ENCODE results near the gene ELMO1.

The ELMO1 gene

DNA sequence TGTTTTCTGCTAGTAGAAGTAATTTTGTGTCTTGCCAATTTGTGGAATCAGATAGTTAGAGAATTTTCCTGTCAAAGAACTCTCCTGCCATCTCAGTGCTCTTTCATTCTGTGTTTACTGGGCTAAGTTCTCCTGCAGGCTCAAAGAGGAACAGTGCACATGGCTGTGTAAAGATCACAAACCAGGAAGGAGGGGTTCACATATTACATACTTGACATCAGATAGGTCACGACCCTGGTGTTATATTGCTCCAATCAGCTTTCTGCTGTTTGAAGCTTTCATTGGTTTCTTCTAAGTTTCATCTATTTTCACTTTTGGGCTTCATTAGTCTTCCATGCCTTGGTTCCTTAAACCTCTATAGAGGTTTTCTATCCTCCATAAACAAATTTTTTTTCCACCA, 13.5 kb upstream of the ELMO1 start:
- DNase-seq: no peak

DNA sequence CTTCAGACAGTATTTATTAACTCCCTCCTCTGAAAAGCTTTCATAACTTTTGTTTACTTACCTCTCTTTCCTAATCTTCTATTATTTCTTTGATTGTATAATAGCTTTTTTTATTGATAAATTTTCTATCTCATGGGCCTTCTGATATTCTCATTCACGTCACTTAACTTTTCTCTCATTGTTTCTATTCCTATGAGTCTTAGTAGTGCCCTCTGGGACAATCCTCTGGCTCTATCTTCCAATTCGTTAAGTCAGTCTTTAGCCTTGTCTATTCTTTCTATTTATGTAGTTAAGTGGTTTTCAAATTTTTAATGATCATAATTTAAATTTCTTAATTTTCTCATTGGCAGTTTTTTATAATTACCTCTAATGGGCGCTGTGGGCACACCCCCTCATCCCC, 6.4 kb upstream of the ELMO1 start:
- DNase-seq: no peak

DNA sequence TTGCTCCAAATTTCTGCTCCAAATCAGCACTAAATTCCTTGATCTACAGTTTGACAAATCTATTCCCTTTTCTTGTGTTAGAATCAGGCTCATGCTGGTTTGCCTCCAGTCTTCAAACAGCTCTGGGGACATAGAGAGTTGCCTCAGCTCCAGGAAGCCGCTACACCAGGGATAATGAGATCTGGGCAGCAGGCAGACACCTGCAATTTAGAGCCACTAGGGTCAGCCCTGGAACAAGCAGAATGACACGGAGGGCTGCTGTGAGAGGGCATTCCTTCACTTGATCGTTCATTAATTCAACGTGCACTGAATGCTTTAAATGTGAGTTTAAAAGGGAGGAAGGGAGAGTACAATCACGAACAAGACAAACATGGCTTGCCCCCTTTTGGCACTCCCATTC, 3.7 kb upstream of the ELMO1 start:
- no peak for DNase-seq

DNA sequence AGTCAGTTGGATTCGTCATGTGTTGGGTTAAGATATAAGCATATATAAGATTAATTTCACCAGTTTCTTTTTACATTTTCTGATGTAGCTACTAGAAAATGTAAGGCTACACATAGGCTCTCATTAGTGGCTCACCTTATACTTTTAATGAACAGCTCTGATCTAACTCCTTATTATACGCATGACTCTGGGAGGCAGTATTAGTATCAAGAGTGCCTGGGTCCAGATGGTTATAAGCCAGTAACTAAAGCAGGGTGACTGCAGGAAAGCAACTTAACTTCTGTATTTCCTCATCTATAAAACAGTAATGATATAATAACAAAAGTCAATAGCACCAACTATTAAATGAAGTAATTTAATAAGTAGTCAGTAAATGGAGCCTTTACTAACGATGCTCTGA, 1.4 kb upstream of the ELMO1 start:
- DNase-seq: no peak

DNA sequence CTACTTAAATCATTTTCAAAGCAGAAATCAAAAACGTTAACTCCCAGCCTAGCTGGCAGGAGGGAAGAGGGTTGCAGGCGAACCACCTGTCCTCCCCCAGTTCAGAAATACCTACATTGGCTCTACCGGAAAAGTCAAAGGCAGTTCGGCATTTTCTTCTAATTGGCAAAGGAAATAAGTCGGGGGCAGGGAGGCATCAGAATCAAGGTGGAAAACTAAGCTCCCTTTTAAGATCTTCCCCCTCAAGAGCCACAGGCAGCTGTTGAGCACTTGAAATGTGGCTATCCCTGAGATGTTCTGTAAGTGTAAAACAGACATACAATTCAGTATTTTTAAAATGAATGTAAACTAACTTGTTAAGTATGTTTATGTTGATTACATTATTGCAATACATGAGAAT, 957 bp upstream of the ELMO1 start:
- DNase-seq: no peak

DNA sequence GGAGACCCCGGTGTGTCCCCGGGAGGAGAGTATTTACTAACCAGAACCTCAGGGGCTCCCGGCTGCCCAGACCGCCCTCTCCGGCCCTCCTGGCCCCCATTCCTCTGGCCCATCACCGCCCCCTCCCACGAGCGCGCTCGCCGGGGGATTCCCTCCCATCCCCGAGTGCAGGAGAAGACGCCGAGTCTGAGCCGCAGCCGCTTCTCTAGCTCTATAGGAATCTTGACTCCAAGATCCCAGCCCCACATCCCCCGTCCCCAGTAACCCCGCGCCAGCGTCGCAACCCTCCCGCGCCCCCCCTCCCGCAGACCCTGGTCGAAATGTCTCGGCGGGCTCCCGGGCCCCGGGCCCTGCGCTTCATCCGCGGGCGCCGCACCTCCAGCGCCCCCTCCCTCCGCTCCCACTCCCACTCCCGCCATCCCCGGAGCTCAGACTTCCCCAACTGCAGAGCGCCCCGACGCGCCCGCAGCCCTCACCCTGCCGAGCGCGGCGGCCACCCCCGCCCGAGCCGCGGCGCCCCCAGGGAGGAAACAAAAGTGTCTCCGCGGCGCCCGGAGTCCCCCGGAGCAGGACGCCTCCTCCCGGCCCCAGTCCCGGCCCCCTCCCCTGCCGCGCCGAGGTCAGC, 541 bp downstream of the ELMO1 start:
- DNase-seq: no peak

DNA sequence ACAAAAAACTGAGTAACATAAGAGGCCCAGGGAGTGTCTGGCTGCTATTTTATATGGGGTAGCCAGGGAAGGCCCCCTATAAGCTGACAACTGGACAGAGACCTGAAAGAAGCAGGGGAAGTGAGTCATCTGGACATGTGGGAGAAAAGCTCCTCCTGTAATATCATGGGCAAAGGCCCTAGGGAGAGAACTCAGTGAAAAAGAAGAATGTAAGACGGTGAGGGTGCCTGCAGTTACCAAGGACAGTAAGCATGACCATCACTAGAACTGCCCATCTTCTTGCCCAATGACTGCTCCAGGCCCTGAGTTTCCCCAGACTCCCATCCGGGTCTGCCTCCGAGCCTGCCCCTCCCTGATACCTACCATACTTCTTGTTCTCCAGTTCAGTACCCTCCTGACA, 2.3 kb downstream of the ELMO1 start:
- DNase-seq: no peak

DNA sequence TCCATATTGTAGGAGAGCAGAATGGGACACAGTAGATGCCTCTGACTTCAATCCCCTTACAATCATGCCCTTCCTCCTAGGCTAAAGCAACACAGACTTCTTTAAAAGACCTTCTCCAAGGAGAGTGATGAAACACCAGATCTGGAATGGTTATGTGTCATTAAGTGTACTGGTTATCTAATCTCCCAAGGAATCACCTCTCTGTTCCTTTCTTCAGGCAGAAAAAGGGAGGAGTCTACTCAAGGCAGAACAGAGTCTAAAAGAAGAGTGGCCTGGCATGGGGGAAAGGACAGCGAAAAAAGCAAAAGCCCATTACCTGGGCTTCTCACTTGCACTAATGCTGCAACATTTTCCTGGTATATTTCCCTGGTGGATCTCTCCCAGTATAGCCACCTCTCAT, 2.9 kb downstream of the ELMO1 start:
- DNase-seq: no peak

DNA sequence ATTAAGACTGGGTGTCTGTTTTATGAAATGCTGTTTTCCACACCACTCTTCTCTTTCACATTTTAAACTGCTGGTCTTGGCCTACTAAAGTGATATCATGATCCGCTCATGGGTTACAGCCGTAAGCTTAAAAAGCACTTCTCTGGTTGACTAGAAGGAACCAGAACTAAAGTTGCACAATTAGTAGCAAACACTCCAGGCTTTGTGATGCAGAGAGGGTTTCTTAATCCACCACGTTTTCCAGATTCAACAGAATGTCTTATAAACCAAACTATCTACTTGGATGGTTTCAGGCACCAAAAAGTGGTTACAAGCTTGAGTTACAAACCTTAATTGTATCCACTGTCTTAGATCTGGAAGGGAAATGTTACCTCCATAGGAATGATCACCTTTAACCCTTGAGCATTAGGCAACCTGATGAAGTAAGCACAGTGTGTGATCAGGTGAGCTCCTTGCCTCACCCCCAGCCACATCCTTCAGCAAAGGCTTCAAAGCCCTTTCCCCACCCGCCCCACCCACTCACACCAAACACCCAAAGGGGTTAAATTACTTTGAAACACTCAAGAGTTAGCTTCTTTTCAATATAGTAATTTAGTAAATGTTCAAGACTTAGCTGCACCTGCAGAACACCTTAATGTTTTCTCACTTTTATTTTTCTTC, 3.5 kb downstream of the ELMO1 start:
- DNase-seq: no peak

DNA sequence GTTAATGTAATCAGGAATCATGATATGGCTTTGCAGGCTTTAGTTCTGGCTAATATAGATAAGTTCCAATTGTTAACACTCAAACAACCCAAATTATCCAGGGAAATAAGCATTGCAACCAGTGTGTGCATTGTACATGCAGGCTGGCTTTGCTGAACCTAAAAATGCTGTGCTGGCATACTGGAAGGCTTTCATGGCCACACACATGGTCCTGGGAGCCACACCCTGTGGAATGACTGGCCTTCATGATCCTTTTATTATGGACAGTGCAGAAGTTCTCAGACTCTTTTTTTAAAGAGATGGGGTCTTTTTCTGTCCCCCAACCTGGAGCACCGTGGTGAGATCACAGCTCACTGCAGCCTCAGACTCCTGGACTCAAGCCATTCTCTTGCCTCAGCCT, 5.0 kb downstream of the ELMO1 start:
- DNase-seq: no peak

DNA sequence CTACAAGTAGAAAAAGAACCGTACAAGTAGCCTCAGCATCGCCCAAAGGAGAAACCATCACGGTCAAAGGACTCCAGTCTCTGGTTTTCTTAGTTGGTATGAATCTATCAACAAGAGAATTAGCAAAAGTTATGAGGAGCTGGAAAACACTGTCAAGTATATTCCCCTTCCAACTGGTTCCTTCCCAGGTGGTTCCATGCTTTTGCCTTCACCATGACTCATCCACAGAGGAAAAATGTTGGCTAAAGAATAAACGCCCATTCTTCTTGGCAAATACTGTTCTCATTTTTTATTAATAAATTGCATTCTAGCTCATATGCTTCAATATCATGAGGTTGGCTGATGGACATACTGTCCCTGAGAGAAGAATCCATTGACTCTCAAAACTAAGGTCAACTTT, 6.4 kb downstream of the ELMO1 start:
- no peak for DNase-seq

DNA sequence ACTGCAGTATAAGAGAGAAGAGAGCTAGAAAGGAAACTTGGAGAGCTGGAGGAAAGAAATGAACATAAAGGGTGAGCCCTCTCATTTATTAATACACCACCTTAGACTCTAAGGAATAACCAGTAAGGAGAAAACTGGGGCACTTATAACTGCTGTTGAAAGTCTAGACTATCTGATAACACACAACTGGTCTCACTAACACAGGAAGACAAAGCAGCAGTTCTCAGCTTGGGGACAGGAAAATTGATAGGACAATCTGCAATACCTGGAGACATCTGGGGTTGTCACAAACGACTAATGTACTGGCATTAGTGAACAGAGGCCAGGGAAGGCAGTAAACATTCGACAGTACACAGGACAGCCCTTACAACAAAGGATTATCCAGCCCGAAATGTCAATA, 6.8 kb downstream of the ELMO1 start:
- DNase-seq: no peak

DNA sequence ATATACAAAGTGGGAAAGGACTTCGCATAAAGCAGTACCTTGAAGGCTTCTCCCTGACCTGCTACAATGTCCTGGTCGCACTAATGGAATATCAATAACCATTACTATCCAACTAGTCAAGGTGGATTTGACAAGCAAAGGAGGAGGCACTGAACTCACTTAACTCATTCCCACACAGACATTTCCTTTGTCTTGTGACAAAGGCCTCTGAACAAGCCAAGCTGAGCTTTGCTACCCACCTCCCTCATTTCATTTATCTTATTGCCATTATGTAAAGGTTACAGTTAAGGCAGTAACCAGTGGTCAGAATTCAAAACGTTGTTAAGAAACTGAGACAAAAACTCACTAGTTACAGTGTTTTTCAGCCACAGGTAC, 7.3 kb downstream of the ELMO1 start:
- no peak for DNase-seq

DNA sequence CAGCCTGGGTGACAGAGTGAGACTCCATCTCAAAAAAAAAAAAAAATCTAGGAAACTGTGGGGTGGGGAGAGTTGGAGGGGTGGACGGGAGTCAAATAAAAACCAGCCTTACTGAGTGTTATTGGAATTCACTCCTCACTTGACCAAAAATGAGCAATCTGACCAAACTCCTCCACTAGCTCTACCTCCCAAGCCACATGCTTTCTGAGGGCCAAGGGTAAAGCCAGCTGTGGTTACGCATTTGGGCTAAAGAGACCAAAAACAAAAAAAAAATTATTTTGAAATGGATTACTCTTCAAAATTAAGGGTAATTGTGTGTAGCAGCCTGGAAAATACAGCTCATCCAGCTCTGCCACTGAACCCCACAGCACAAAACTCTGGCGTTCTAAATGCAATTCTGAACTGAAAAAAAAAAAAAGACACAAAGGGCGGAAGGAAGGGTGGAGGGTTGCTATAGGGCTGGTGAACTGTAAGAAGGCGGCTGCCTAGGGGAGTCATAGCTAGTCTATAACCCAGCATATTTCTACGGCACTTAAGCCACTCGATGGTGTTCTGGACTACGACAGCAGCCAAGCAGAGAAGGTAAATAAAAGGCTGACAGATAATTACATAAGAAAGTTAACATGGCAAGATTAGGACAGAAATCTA, 7.8 kb downstream of the ELMO1 start:
- DNase-seq: no peak

DNA sequence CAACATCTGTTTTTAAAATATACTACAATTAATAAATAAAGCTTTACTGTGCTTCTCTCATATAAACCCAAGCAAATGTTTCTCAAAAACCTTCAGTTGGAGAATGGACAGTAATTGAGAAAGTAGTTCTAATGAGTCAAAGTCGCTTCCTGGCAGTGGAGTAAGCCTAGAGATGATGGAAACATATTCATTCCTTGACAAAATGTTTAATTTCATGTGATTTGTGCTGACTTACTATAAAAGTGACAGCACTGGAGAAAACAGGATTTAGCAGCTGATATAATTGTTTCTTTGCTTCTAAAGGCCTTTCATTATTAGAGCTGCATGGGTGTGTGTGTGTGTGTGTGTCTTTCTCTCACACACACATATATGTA, 9.0 kb downstream of the ELMO1 start:
- no peak for DNase-seq

DNA sequence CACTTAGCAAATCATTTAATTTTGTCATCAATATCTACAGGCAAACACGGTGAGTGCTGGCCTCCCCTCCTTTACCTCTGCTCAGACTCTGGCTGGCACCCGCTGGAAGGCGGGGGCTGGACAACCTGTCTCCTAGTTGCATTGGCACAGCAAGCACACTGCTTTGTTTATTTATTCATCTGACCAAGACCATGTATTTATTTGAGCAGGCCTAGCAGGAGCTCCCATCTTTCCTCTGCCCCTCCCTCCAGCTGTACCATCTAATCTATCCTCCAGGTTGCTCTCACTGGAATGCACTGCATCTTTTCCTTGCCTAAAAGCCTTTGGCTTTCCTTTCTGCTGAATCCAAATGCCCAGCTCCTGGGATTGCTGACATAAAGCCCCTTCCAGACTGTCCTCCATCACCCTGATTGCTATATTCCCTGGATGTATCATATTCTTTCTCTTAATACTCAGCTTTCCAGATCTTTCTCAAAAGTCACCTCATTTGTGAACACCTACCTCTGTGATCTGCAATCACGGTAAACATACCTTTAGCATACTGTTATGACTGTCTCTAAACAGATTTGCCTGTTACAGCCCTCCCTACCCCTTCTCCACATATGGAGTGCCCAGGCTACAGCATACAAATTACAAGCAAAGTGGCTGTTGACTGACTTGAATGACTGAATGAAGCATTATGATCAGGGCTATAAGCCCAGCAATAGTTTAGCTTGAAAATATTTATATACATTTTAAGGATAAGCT, 9.6 kb downstream of the ELMO1 start:
- no peak for DNase-seq

DNA sequence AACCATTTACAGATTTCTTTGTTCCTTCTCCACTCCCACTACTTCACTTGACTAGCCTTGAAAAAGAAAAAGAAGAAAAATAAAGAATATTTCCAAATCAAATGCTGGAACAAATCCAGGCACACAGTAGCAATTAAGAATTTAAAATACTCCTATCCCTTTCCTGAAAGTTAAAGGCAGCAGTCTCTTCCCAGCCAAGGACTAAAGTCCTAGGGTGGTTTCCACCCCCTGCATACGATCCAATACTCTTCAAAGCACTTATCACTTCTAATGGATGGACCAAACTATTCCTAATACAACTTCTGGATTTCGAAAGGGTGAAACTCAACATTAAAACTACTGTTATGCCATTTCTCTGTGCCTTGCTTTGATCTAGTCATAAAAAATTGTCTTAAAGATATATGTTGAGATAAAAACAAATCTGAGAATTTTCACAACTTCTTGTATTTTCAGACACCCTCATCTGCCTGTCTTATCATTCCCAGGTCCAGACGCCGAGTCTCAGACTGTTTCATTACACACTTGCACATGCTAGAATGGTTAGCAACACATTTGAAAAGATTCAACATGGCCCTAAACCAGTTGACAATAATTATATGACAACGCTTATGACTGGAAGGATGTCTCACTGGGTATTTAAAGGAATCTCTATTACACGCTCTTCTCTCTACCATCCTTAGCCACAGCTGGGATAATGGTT, 13.4 kb downstream of the ELMO1 start:
- no peak for DNase-seq

DNA sequence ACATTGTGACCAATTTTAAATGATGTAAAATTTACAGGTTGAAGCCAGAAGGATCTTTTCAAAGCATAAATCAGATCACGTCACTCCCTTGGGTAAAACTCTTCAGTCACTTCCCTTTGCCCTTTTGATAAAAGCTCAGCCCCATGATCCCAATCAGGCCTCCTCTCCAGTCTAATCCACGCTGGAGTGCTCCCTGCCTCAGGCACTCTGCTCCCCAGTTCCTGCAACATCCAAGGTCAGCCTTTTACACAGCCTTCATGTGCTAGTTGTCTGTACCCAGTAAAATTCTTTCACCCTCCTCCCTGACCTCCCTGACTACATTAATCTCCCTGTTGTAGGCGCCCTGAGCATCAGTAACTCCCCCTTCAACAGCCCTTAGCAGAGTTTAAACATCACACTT, 14.1 kb downstream of the ELMO1 start:
- DNase-seq: no peak

DNA sequence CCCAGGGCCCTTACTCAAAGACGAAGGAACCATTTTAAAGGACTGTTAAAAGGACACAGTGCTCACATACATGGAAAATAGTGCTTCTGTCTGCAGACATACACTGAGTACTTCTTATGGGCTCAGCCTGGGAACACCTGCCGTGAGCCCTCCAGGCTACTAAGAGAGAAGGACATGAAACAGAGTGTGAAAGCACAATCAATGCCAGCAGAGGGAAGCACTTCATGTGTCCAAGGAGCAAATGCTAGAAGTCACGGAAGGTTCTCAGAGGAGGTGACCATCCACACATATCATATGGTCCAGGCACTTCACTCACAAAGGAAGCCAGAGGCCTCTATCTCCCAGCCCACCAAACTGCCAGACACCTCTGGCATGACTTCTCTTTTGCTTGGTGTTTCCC, 15.5 kb downstream of the ELMO1 start:
- no peak for DNase-seq

DNA sequence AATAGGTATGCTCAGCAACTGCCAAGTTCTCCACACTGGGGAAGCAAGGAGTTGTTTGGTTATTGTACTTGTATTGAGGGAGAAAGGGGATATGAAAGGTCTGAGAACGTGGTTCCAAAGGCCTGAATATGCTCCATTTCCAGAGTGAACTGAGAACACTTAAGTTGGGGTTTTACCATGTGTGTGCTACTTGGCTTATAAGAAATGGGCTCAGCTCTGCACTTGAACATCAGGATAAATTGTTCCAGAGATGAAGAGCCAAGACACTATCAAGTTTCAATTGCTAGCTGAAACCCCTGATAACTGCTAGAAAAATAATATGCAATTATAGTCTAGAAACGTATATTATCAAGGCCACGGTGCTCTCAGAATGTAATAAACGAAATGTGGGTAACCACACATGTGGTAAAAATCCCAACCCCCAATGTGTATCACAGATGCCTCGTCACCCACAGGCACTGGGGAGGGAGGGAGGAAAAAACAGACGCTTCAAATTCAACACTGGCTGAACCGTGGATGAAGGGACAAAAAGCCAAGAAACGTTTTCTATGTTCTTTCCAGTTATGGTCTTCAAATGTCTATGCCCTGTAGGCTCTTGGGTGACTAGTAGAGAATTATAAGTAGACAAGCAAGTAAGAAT, 16.3 kb downstream of the ELMO1 start:
- no peak for DNase-seq

DNA sequence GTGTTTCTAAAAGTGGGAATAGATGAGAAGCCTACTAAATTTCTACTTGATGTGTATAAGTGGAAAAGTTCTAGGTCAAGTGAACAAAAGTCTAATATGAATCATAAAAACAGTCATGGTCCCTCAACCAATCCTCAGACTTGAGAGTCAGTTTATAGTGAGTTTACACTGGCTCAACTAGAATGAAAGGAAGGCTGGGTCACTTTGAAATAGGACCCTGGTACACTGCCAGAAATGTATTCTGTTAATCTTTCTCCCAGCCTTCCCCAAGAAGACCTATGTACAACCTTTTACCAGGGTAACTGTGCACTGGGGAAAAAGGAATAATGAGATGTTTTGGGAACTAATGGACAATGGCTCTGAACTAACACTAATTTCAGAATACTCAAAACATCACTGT, 17.3 kb downstream of the ELMO1 start:
- DNase-seq: no peak

DNA sequence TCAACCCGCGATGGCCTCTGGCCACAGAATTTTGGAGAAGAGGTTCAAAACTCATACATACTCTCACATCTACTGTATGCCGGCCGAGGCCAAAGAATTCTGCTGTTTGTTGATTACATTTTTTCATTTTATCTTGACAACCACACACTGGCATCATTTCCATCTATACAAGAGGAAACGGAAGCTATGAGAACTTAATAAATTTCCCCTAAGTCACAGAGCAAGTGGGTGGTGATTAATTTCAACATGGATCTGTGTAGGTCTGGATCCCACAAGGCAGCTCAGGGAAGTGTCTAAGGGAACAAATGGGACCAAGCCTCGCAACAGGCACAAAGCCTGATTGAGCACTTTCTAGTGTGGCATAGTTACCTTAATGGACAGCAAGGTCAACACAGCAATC, 18.0 kb downstream of the ELMO1 start:
- no peak for DNase-seq

DNA sequence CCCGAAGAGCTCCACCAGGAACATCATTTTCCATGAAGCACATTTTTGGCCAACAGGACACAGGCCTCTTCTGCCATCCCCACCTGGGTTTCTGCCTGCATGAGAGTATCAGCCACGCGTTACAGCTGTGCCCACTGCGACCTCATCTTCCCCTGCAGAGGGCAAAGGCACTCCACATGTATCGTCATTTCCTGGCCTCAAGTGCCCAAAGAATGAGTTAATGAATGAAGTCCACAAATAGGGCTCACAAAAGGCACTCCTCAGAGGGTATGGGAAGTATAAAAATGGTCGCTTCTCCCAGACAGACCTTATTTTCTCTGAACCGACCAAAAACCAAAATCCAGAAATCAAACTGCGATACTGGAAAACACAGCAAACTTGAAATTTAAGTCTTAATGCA, 18.5 kb downstream of the ELMO1 start:
- DNase-seq: no peak
